Suprapubic skin (tissue), 4 donors: Measurements from ENCODE around the gene SLCO4A1. TPM values are rescaled to one million over a fixed set of nuclear protein-coding genes. Genes with fewer than 3 reads are reported as not detected.
A peak's percentile ranks its signal among the peaks of the same experiment; 100 is the strongest.

ENCODE experiments used
- DNase-seq, 2 donors: peaks; one replicate each; pipeline ENCODE4 v3.0.0-alpha.2; 2019; ENCODE audit warnings: low spot score in 2 of 2
- H3K27ac ChIP-seq: fragments of 200-600 bp; sonication (generic); one replicate; pipeline ENCODE4 v1.5.1; 2019
- H3K27me3 ChIP-seq: fragments of 200-600 bp; sonication (generic); one replicate; pipeline ENCODE4 v1.5.1; 2019
- H3K36me3 ChIP-seq: fragments of 200-600 bp; sonication (generic); one replicate; pipeline ENCODE4 v1.5.1; 2019
- H3K4me1 ChIP-seq: fragments of 200-600 bp; sonication (generic); one replicate; pipeline ENCODE4 v1.5.1; 2019
- H3K4me3 ChIP-seq: fragments of 200-600 bp; sonication (generic); one replicate; pipeline ENCODE4 v1.5.1; 2019; ENCODE audit warnings: mild to moderate bottlenecking
- H3K9me3 ChIP-seq: fragments of 200-600 bp; sonication (generic); one replicate; pipeline ENCODE4 v1.5.1; 2019
- CTCF ChIP-seq, 2 donors: fragments of 200-600 bp in 1 of 2; fragments of 450-650 bp in 1 of 2; sonication (generic) in 1 of 2; IDR thresholded peaks; one replicate each; pipeline ENCODE4 v1.5.1; 2016 to 2019; ENCODE audit warnings: antibody characterized with exemption in 2 of 2, mild to moderate bottlenecking in 1 of 2, moderate library complexity in 1 of 2
- EP300 ChIP-seq: sonication (generic); formaldehyde crosslinking; IDR thresholded peaks from one replicate; pipeline ENCODE4 v1.6.1; 2017; ENCODE audit warnings: antibody characterized with exemption
- POLR2A ChIP-seq, 2 donors: fragments of 450-650 bp; IDR thresholded peaks; one replicate each; pipeline ENCODE4 v1.6.1; 2017; ENCODE audit warnings: antibody characterized with exemption in 2 of 2, mild to moderate bottlenecking in 2 of 2, moderate library complexity in 2 of 2
- POLR2AphosphoS5 ChIP-seq, 3 donors: sonication (generic); formaldehyde crosslinking; IDR thresholded peaks; one replicate each; pipeline ENCODE4 v1.6.1; 2017; ENCODE audit warnings: antibody characterized with exemption in 3 of 3
- WGBS: methylation state at CpG from one replicate; pipeline ENCODE4 v1.1.5; 2018; 5-methylcytosine and 5-hydroxymethylcytosine counted together
- total RNA-seq, 4 donors: library from RNA; depleted of rRNA; stranded (reverse); fragments of >200 nt; gene quantifications; one replicate each; pipeline ENCODE4 v1.1.0, GENCODE V29; 2016

SLCO4A1 gene
- total RNA-seq, 4 donors from 2014 or later = 50.2 to 59.1 (median 52.7) TPM

- TF ChIP-seq POLR2AphosphoS5 (IDR thresholded peaks at IDR 0.05) = no peak
- TF ChIP-seq POLR2A (IDR thresholded peaks at IDR 0.05) = no peak
- peak in 1 of 2 donors; percentile 34 for TF ChIP-seq CTCF (IDR thresholded peaks at IDR 0.05)
- no peak for TF ChIP-seq EP300
- Histone ChIP-seq H3K4me1 (peaks cover 31% of the 10 kb centered on the region), H3K27me3 (peaks cover 82% of the 10 kb centered on the region), H3K36me3 (no peaks in the 10 kb centered on the region), H3K27ac (no peak overlapping the region), H3K9me3 (no peaks in the 10 kb centered on the region), H3K4me3 (peak overlapping the region; percentile 13)
- WGBS = 4% methylated on average over 11 of the region's 20 CpGs
- no peak for DNase-seq
Measured at GRCh38 chr20:62707921-62708521, 65.7 kb downstream of the SLCO4A1 start.

- Histone ChIP-seq H3K27ac (no peak within 1 kb of the TSS), H3K27me3 (peaks cover 90% of the 10 kb centered on the region), H3K36me3 (no peaks in the 10 kb centered on the region), H3K4me1 (peaks cover 23% of the 10 kb centered on the region), H3K9me3 (no peaks in the 10 kb centered on the region), H3K4me3 (peak within 1 kb of the TSS; percentile 13)
- TF ChIP-seq CTCF (IDR thresholded peaks at IDR 0.05) (no peak), POLR2A (IDR thresholded peaks at IDR 0.05) (no peak), EP300 (no peak), POLR2AphosphoS5 (IDR thresholded peaks at IDR 0.05) (no peak)
- DNase-seq = no peak
- 23% methylated on average over 17 of the region's 124 CpGs for WGBS
Measured at GRCh38 chr20:62708591-62709536, 66.6 kb downstream of the SLCO4A1 start, which contains the start of gene NTSR1. Gene NTSR1 (plus strand): TSS chr20:62708836. CDS start chr20:62709208, 372 bp downstream.

GRCh38 chr20:62709537-62709905 is 67.2 kb downstream of the SLCO4A1 start:
- Histone ChIP-seq H3K27me3 (peaks cover 91% of the 10 kb centered on the region), H3K4me1 (peaks cover 16% of the 10 kb centered on the region), H3K9me3 (no peaks in the 10 kb centered on the region), H3K4me3 (no peak overlapping the region), H3K36me3 (no peaks in the 10 kb centered on the region), H3K27ac (no peak overlapping the region)
- no peak for DNase-seq
- WGBS = 64% methylated on average over 17 of the region's 30 CpGs
- no peak for TF ChIP-seq EP300
- TF ChIP-seq CTCF (IDR thresholded peaks at IDR 0.05) = no peak
- TF ChIP-seq POLR2A (IDR thresholded peaks at IDR 0.05) = no peak
- TF ChIP-seq POLR2AphosphoS5 (IDR thresholded peaks at IDR 0.05) = no peak

GRCh38 chr20:62710221-62710885 is 68.0 kb downstream of the SLCO4A1 start:
- H3K27me3 ChIP-seq = peaks cover 99% of the 10 kb centered on the region
- DNase-seq = no peak
- no peak overlapping the region for H3K4me3 ChIP-seq
- 68% methylated on average over 19 of the region's 20 CpGs for WGBS
- no peaks in the 10 kb centered on the region for H3K9me3 ChIP-seq
- TF ChIP-seq POLR2AphosphoS5 (IDR thresholded peaks at IDR 0.05) (no peak), CTCF (IDR thresholded peaks at IDR 0.05) (no peak), EP300 (no peak), POLR2A (IDR thresholded peaks at IDR 0.05) (no peak)
- no peak overlapping the region for H3K27ac ChIP-seq
- no peaks in the 10 kb centered on the region for H3K36me3 ChIP-seq
- peaks cover 12% of the 10 kb centered on the region for H3K4me1 ChIP-seq
